NCI-H1694 treated with DMSO at 0.1 percent for 48 hours (cell line): ENCODE results near the gene AKAIN1.
A peak's percentile ranks its signal among the peaks of the same experiment; 100 is the strongest.

Source experiments
- DNase-seq: peaks from one replicate; lab custom pipeline; 2025; lab: John Stamatoyannopoulos, UW

AKAIN1 gene

GRCh38 chr18:5197032-5197434 is at the start of gene AKAIN1:
TSS of gene AKAIN1 (minus strand) at chr18:5197257. CDS start at chr18:5197053, 204 bp downstream.
- no peak for DNase-seq

- no peak for DNase-seq
Measured at GRCh38 chr18:5244941-5245340, 47.9 kb upstream of the AKAIN1 start.

GRCh38 chr18:5239447-5239846 is 42.4 kb upstream of the AKAIN1 start:
- no peak for DNase-seq

- no peak for DNase-seq
Measured at GRCh38 chr18:5238371-5238976, 41.4 kb upstream of the AKAIN1 start.

GRCh38 chr18:5237723-5238370 is 40.8 kb upstream of the AKAIN1 start:
- DNase-seq = peak; percentile 77

- DNase-seq = no peak
Measured at GRCh38 chr18:5237083-5237722, 40.1 kb upstream of the AKAIN1 start.

- DNase-seq = no peak
Measured at GRCh38 chr18:5214583-5215351, 17.7 kb upstream of the AKAIN1 start.

- no peak for DNase-seq
Measured at GRCh38 chr18:5207471-5208150, 10.6 kb upstream of the AKAIN1 start.

GRCh38 chr18:5198311-5198710 is 1.3 kb upstream of the AKAIN1 start:
- DNase-seq = peak; percentile 12

- no peak for DNase-seq
Measured at GRCh38 chr18:5197461-5197860, 404 bp upstream of the AKAIN1 start.

- no peak for DNase-seq
Measured at GRCh38 chr18:5196253-5197031, 615 bp downstream of the AKAIN1 start.

- DNase-seq = no peak
Measured at GRCh38 chr18:5195656-5196055, 1.4 kb downstream of the AKAIN1 start.

- DNase-seq = no peak
Measured at GRCh38 chr18:5180254-5180653, 16.8 kb downstream of the AKAIN1 start.

- DNase-seq = no peak
Measured at GRCh38 chr18:5178519-5178918, 18.5 kb downstream of the AKAIN1 start.

- no peak for DNase-seq
Measured at GRCh38 chr18:5175378-5175777, 21.7 kb downstream of the AKAIN1 start.

- no peak for DNase-seq
Measured at GRCh38 chr18:5173646-5174045, 23.4 kb downstream of the AKAIN1 start.

- no peak for DNase-seq
Measured at GRCh38 chr18:5173236-5173635, 23.8 kb downstream of the AKAIN1 start.

- no peak for DNase-seq
Measured at GRCh38 chr18:5167831-5168230, 29.2 kb downstream of the AKAIN1 start.

- DNase-seq = no peak
Measured at GRCh38 chr18:5166606-5167280, 30.3 kb downstream of the AKAIN1 start.

- no peak for DNase-seq
Measured at GRCh38 chr18:5164903-5165302, 32.2 kb downstream of the AKAIN1 start.

GRCh38 chr18:5162111-5162510 is 34.9 kb downstream of the AKAIN1 start:
- DNase-seq = no peak
